Mesendoderm (in vitro differentiated cells): ENCODE data around the gene ARHGEF4.

Experiments
- DNase-seq: peaks from one replicate; pipeline ENCODE4 v3.0.0; 2013
- H2AK5ac ChIP-seq: 2 replicates; pipeline ENCODE4 v1.6.1; 2013; ENCODE audit warnings: low read length, inconsistent platforms
- H2BK120ac ChIP-seq: 2 replicates; pipeline ENCODE4 v1.6.1; 2013; ENCODE audit warnings: low read depth, mild to moderate bottlenecking, low read length, moderate library complexity, mixed read lengths
- H2BK15ac ChIP-seq: replicated peaks from 2 replicates; pipeline ENCODE4 v1.6.1; 2013; ENCODE audit warnings: low read depth, mild to moderate bottlenecking, moderate library complexity
- H2BK5ac ChIP-seq: 2 replicates; pipeline ENCODE4 v1.6.1; 2013; ENCODE audit warnings: low read length, inconsistent platforms
- H3K18ac ChIP-seq: 2 replicates; pipeline ENCODE4 v1.6.1; 2013; ENCODE audit warnings: mild to moderate bottlenecking, low read length, mixed read lengths
- H3K23ac ChIP-seq: one replicate; pipeline ENCODE4 v1.6.1; 2013; ENCODE audit warnings: low read length
- H3K27ac ChIP-seq: 2 replicates; pipeline ENCODE4 v1.5.1; 2013; ENCODE audit warnings: low read depth, mild to moderate bottlenecking, inconsistent platforms, low read length, moderate library complexity
- H3K27me3 ChIP-seq: 2 replicates; pipeline ENCODE4 v1.6.1; 2013; ENCODE audit warnings: low read length, control low read depth, mild to moderate bottlenecking, inconsistent platforms; ENCODE audit not compliant: insufficient read depth, poor library complexity
- H3K36me3 ChIP-seq: 2 replicates; pipeline ENCODE4 v1.6.1; 2013; ENCODE audit warnings: low read length, inconsistent platforms; ENCODE audit not compliant: control insufficient read depth, insufficient read depth
- H3K4ac ChIP-seq: one replicate; pipeline ENCODE4 v1.6.1; 2013; ENCODE audit warnings: low read depth, mild to moderate bottlenecking, low read length, moderate library complexity
- H3K4me1 ChIP-seq: 2 replicates; pipeline ENCODE4 v1.6.1; 2013; ENCODE audit warnings: low read depth, low read length, inconsistent platforms; ENCODE audit not compliant: control insufficient read depth
- H3K4me2 ChIP-seq: 2 replicates; pipeline ENCODE4 v1.6.1; 2013; ENCODE audit warnings: low read length
- H3K4me3 ChIP-seq: 2 replicates; pipeline ENCODE4 v1.5.1; 2013; ENCODE audit warnings: mild to moderate bottlenecking, low read length
- H3K56ac ChIP-seq: one replicate; pipeline ENCODE4 v1.6.1; 2013; ENCODE audit warnings: low read length
- H3K79me1 ChIP-seq: 2 replicates; pipeline ENCODE4 v1.6.1; 2013; ENCODE audit warnings: low read length, inconsistent platforms
- H3K79me2 ChIP-seq: 2 replicates; pipeline ENCODE4 v1.6.1; 2013; ENCODE audit warnings: mild to moderate bottlenecking, low read length; ENCODE audit not compliant: control insufficient read depth, insufficient read depth
- H3K9ac ChIP-seq: 2 replicates; pipeline ENCODE4 v1.6.1; 2013; ENCODE audit warnings: low read length, inconsistent platforms
- H4K5ac ChIP-seq: one replicate; pipeline ENCODE4 v1.6.1; 2013; ENCODE audit warnings: low read length
- H4K8ac ChIP-seq: one replicate; pipeline ENCODE4 v1.6.1; 2013; ENCODE audit warnings: low read depth, mild to moderate bottlenecking, control low read depth, low read length, moderate library complexity
- WGBS: extraction: QIAGEN DNeasy Blood & Tissue Kit; methylation state at CpG from one replicate; pipeline ENCODE4 v1.1.7; 2013; ENCODE audit warnings: low lambda C conversion rate, missing lambda C conversion rate; ENCODE audit not compliant: insufficient coverage; ENCODE audit errors: extremely low coverage; 5-methylcytosine and 5-hydroxymethylcytosine counted together

Gene ARHGEF4

DNA sequence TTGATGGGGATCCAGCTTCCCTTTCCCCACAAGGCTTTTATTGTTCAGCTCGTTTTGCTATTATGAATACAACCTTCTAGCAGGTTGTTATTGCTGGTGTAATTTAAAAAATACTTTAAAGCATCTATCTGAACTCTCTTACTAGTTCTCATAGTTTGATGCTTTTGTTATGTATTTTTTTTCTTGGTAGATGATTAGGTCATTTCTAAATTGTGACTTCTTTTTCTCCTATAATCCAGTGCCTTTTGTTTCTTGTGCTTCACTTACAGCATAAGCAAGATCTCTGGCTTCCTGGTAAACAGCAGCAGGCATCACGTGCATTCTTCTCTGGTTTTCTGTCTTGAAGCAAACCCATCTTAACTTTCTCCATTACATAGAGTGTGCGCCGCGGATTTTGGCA, 160.5 kb downstream of the ARHGEF4 start:
- H2BK120ac ChIP-seq, result no peak overlapping the region
- no peaks in the 10 kb centered on the region for H3K36me3 ChIP-seq
- no peak overlapping the region for H3K23ac ChIP-seq
- H3K4me2 ChIP-seq, result no peak overlapping the region
- H3K79me2 ChIP-seq, result no peaks in the 10 kb centered on the region
- no peak overlapping the region for H3K18ac ChIP-seq
- H3K9ac ChIP-seq, result no peak overlapping the region
- H3K27me3 ChIP-seq, result no peaks in the 10 kb centered on the region
- H4K5ac ChIP-seq, result no peak overlapping the region
- no peak overlapping the region for H3K4ac ChIP-seq
- H4K8ac ChIP-seq, result no peak overlapping the region
- H3K56ac ChIP-seq, result no peak overlapping the region
- H3K27ac ChIP-seq, result no peak overlapping the region
- H2AK5ac ChIP-seq, result no peak overlapping the region
- no CpG with 5 or more reads among the region's 5 CpGs for WGBS
- no peaks in the 10 kb centered on the region for H3K79me1 ChIP-seq
- no peak overlapping the region for H3K4me3 ChIP-seq
- no peak overlapping the region for H2BK5ac ChIP-seq
- H3K4me1 ChIP-seq, result no peaks in the 10 kb centered on the region
- no peak for DNase-seq
- no peak overlapping the region for H2BK15ac ChIP-seq

DNA sequence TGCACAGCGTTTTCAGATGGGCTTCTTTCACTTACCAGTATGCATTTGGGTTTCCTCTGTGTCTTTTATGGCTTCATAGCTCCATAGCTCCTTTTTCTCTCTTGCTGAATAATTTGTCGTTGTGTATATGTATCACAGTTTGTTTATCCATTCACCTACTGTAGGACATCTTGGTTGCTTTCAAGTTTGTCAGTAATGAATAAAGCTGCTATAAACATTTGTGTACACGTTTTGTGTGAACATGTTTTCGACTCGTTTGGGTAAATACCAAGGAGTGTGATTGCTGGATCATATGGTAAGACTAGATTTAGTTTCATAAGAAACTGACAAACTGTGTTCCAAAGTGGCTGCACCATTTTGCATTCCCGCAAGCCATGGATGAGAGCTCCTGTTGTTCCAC, 161.8 kb downstream of the ARHGEF4 start:
- no peak overlapping the region for H3K27ac ChIP-seq
- no peak overlapping the region for H4K5ac ChIP-seq
- no peak overlapping the region for H2BK5ac ChIP-seq
- no peaks in the 10 kb centered on the region for H3K4me1 ChIP-seq
- no peak overlapping the region for H2BK15ac ChIP-seq
- H3K4me3 ChIP-seq, result no peak overlapping the region
- no peak overlapping the region for H3K56ac ChIP-seq
- H2BK120ac ChIP-seq, result no peak overlapping the region
- H2AK5ac ChIP-seq, result no peak overlapping the region
- H3K79me1 ChIP-seq, result no peaks in the 10 kb centered on the region
- no peaks in the 10 kb centered on the region for H3K36me3 ChIP-seq
- no peaks in the 10 kb centered on the region for H3K79me2 ChIP-seq
- no peak overlapping the region for H4K8ac ChIP-seq
- no peak for DNase-seq
- WGBS, result no CpG with 5 or more reads among the region's 6 CpGs
- H3K4me2 ChIP-seq, result no peak overlapping the region
- no peak overlapping the region for H3K9ac ChIP-seq
- H3K27me3 ChIP-seq, result no peaks in the 10 kb centered on the region
- no peak overlapping the region for H3K4ac ChIP-seq
- no peak overlapping the region for H3K23ac ChIP-seq
- H3K18ac ChIP-seq, result no peak overlapping the region

- Histone ChIP-seq H4K5ac (no peak overlapping the region), H3K27ac (no peak overlapping the region), H3K56ac (no peak overlapping the region), H3K4me1 (no peaks in the 10 kb centered on the region), H3K18ac (no peak overlapping the region), H2BK5ac (no peak overlapping the region), H3K4ac (no peak overlapping the region), H3K23ac (no peak overlapping the region), H4K8ac (no peak overlapping the region), H2BK120ac (no peak overlapping the region), H2BK15ac (no peak overlapping the region), H3K4me3 (no peak overlapping the region), H3K79me2 (no peaks in the 10 kb centered on the region), H3K4me2 (no peak overlapping the region), H2AK5ac (no peak overlapping the region), H3K9ac (no peak overlapping the region), H3K36me3 (no peaks in the 10 kb centered on the region), H3K27me3 (no peaks in the 10 kb centered on the region), H3K79me1 (no peaks in the 10 kb centered on the region)
- WGBS, result no CpG with 5 or more reads among the region's 11 CpGs
- DNase-seq, result no peak
Observed at GRCh38 chr2:131004446-131005209, 167.9 kb downstream of the ARHGEF4 start.

DNA sequence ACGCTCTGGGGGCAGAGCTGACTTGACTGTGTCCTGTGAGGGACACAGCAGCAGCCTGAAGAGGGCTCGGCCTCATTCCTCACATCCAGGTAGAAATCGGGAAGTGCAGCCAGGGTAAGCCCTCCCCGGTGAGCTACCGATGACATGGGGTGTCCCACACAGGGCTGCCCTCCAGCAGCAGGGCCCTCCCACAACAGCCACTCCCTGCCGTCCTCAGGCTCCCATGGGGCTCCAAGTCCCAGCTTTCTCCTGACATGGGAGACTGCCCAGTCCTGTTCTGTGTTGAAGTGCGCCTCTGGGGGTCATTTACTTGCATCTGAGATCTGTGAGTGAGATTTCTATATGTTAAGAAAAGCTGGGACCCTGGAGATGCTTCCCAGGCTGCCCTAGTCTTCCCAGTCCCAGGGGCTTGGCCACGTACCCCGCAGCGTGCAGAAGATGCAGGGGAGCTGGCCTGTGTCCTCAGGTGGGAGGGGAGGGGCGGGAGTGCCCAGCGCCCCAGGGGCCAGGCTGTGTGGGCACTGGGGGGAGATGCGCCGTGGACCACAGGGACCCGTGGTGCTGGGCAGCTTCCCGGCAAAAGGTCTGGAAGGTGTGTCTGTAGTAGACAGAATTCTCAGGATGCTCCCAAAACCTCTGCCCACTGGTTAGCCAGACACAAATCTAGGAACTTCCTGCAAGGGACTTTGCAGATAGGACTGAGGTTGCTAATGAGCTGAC, 168.7 kb downstream of the ARHGEF4 start:
- no peak for DNase-seq
- no peak overlapping the region for H2BK5ac ChIP-seq
- no CpG with 5 or more reads among the region's 16 CpGs for WGBS

DNA sequence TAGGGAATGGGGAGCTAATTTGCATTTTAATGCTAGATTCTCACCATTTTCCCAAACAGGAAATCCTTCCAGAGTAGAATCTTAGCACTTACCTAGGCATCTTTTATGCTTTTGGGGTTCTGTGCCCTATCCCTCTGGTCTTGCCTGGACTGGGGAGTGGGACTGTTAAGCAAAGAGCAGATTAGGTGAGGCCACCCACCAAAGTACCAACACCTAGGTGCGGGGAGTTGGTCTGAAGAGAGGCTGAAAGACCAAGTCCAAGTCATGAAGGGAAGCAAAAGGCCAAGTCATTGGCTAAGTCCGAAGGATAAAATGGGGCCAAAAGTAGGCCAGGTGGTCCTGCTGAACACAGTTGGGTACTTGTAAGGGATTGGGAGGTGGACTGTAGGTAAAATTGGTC, 169.8 kb downstream of the ARHGEF4 start:
- no peak overlapping the region for H3K4me3 ChIP-seq
- no peak for DNase-seq
- H3K79me2 ChIP-seq, result no peaks in the 10 kb centered on the region

More for the DNA sequence above, 168.7 kb downstream of the ARHGEF4 start:
- Histone ChIP-seq H3K4me1 (no peaks in the 10 kb centered on the region), H3K79me2 (no peaks in the 10 kb centered on the region), H3K4me3 (no peak overlapping the region), H3K27me3 (no peaks in the 10 kb centered on the region), H2BK15ac (no peak overlapping the region), H2BK120ac (no peak overlapping the region), H3K27ac (no peak overlapping the region), H2AK5ac (no peak overlapping the region), H3K9ac (no peak overlapping the region), H3K56ac (no peak overlapping the region), H4K8ac (no peak overlapping the region), H4K5ac (no peak overlapping the region), H3K4me2 (no peak overlapping the region), H3K23ac (no peak overlapping the region), H3K18ac (no peak overlapping the region), H3K79me1 (no peaks in the 10 kb centered on the region), H3K36me3 (no peaks in the 10 kb centered on the region), H3K4ac (no peak overlapping the region)

More for the DNA sequence above, 169.8 kb downstream of the ARHGEF4 start:
- Histone ChIP-seq H3K9ac (no peak overlapping the region), H2BK15ac (no peak overlapping the region), H3K56ac (no peak overlapping the region), H3K36me3 (no peaks in the 10 kb centered on the region), H4K5ac (no peak overlapping the region), H3K4me2 (no peak overlapping the region), H2BK5ac (no peak overlapping the region), H2AK5ac (no peak overlapping the region), H3K4me1 (no peaks in the 10 kb centered on the region), H3K23ac (no peak overlapping the region), H3K27me3 (no peaks in the 10 kb centered on the region), H3K27ac (no peak overlapping the region), H3K79me1 (no peaks in the 10 kb centered on the region), H3K18ac (no peak overlapping the region), H2BK120ac (no peak overlapping the region), H3K4ac (no peak overlapping the region), H4K8ac (no peak overlapping the region)
- WGBS, result no CpG with 5 or more reads among the region's 2 CpGs
